Ishikawa (cell line): Measurements from ENCODE around the gene THADA.

ENCODE experiments used
- CEBPB ChIP-seq: IDR thresholded peaks from 2 replicates; pipeline ENCODE4 v1.6.1; 2012
- CREB1 ChIP-seq: IDR thresholded peaks from 2 replicates; pipeline ENCODE4 v1.6.1; 2012; ENCODE audit warnings: low read depth
- EGR1 ChIP-seq: IDR thresholded peaks from 2 replicates; pipeline ENCODE4 v1.6.1; 2012
- EP300 ChIP-seq: IDR thresholded peaks from 2 replicates; pipeline ENCODE4 v1.6.1; 2012; ENCODE audit warnings: borderline replicate concordance
- FOXM1 ChIP-seq: IDR thresholded peaks from 2 replicates; pipeline ENCODE4 v1.6.1; 2012; ENCODE audit warnings: low read depth, borderline replicate concordance
- NFIC ChIP-seq: IDR thresholded peaks from 2 replicates; pipeline ENCODE4 v1.6.1; 2012
- RAD21 ChIP-seq: IDR thresholded peaks from 2 replicates; pipeline ENCODE4 v1.6.1; 2012; ENCODE audit warnings: low read depth
- TAF1 ChIP-seq: IDR thresholded peaks from 2 replicates; pipeline ENCODE4 v1.6.1; 2012; ENCODE audit warnings: low read depth, mild to moderate bottlenecking
- TCF12 ChIP-seq: IDR thresholded peaks from 2 replicates; pipeline ENCODE4 v1.6.1; 2012; ENCODE audit warnings: low read depth
- TEAD4 ChIP-seq: IDR thresholded peaks from 2 replicates; pipeline ENCODE4 v1.6.1; 2012
- YY1 ChIP-seq: IDR thresholded peaks from 2 replicates; pipeline ENCODE4 v1.6.1; 2012; ENCODE audit warnings: low read depth
- ZBTB7A ChIP-seq: IDR thresholded peaks from 2 replicates; pipeline ENCODE4 v1.6.1; 2012; ENCODE audit warnings: low read depth
- TF ChIP-seq, protein P1 (sequence below): IDR thresholded peaks from 2 replicates; pipeline ENCODE4 v1.6.1; 2012
- TF ChIP-seq, protein P2 (sequence below): IDR thresholded peaks from 2 replicates; pipeline ENCODE4 v1.6.1; 2012
- TF ChIP-seq, protein P3 (sequence below): IDR thresholded peaks from 2 replicates; pipeline ENCODE4 v1.6.1; 2012; ENCODE audit warnings: low read depth, mild to moderate bottlenecking

The THADA gene

DNA sequence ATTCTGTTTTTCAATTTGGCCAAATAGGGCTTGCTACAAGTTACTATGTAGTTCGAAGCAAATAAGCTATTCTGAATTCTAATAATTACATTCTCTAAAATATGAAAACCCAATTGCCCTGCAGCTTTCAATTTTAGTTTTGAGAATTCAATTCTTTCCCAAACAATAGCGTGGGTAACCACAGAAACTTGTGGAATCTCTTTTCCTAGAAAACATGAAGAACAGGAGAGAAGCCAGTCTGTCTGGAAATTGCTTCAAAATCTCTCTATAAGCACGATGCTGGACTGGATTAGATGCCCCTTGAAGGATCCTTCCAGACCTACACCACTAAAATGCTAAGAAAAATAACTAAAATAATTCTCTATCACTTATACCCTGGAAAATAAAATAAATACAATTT, 115.0 kb downstream of the THADA start:
- TF ChIP-seq ZBTB7A: no peak
- no peak for TF ChIP-seq RAD21
- TF ChIP-seq, protein P1, sequence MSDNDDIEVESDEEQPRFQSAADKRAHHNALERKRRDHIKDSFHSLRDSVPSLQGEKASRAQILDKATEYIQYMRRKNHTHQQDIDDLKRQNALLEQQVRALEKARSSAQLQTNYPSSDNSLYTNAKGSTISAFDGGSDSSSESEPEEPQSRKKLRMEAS: no peak
- TF ChIP-seq, protein P2, sequence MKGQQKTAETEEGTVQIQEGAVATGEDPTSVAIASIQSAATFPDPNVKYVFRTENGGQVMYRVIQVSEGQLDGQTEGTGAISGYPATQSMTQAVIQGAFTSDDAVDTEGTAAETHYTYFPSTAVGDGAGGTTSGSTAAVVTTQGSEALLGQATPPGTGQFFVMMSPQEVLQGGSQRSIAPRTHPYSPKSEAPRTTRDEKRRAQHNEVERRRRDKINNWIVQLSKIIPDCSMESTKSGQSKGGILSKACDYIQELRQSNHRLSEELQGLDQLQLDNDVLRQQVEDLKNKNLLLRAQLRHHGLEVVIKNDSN: no peak
- TF ChIP-seq TEAD4: no peak
- TF ChIP-seq EGR1: no peak
- TF ChIP-seq FOXM1: no peak
- TF ChIP-seq CEBPB: no peak

DNA sequence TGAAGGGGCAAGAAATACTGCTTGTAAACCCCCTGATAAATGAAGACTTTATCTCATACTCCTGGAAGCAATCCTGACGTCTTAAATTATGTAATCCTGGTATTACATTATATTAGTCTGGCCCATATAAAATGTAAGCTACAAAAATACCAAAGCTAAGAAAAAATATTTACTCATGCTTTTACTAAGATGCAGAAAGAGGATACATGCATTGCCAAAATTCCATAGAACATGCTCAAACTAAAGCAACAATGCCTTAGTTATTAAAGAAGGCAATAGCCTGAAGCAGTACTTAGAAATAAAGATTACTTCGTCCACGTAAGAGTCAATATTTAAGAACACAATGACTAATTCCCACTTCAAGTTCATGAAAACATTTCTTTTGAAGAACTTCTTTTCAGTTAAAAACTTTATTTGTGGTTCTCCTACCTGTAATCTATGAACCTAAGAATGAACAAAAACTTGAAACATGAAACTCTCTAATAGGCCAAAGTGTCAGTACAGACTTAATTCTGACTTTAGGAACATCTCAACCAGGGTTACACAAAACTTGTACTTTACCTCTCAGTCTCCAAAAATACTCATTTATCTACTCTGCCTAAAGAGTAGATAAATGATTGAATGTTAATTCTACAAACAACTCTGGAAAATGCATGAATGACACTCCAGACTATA, 117.3 kb downstream of the THADA start:
- TF ChIP-seq CEBPB: no peak
- no peak for TF ChIP-seq TCF12
- TF ChIP-seq, protein P2: no peak
- no peak for TF ChIP-seq YY1
- TF ChIP-seq EP300: no peak

DNA sequence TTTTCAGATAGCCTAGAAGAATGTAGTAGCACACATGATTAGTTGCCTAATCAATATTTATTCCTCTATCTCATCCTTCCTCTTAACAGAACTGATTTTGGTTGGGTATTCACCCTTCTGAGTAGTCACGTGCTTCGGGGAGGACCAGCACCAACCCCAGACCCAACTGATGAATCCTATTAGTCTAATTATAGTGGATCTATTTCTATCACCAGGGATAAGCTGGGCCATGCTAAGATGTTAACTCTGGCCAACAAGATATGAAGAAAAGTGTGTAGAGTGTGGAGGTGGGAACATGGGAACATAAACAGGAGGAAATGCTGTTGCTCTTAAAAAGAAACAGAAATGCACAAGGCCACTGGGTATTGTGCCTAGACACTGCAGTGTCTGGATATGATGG, 119.9 kb downstream of the THADA start:
- TF ChIP-seq ZBTB7A: no peak
- TF ChIP-seq CREB1: no peak
- no peak for TF ChIP-seq TCF12
- TF ChIP-seq, protein P1: no peak
- no peak for TF ChIP-seq EP300
- TF ChIP-seq RAD21: no peak
- no peak for TF ChIP-seq YY1
- TF ChIP-seq EGR1: no peak
- no peak for TF ChIP-seq TEAD4
- TF ChIP-seq CEBPB: no peak
- TF ChIP-seq NFIC: no peak
- TF ChIP-seq, protein P2: no peak
- TF ChIP-seq, protein P3, sequence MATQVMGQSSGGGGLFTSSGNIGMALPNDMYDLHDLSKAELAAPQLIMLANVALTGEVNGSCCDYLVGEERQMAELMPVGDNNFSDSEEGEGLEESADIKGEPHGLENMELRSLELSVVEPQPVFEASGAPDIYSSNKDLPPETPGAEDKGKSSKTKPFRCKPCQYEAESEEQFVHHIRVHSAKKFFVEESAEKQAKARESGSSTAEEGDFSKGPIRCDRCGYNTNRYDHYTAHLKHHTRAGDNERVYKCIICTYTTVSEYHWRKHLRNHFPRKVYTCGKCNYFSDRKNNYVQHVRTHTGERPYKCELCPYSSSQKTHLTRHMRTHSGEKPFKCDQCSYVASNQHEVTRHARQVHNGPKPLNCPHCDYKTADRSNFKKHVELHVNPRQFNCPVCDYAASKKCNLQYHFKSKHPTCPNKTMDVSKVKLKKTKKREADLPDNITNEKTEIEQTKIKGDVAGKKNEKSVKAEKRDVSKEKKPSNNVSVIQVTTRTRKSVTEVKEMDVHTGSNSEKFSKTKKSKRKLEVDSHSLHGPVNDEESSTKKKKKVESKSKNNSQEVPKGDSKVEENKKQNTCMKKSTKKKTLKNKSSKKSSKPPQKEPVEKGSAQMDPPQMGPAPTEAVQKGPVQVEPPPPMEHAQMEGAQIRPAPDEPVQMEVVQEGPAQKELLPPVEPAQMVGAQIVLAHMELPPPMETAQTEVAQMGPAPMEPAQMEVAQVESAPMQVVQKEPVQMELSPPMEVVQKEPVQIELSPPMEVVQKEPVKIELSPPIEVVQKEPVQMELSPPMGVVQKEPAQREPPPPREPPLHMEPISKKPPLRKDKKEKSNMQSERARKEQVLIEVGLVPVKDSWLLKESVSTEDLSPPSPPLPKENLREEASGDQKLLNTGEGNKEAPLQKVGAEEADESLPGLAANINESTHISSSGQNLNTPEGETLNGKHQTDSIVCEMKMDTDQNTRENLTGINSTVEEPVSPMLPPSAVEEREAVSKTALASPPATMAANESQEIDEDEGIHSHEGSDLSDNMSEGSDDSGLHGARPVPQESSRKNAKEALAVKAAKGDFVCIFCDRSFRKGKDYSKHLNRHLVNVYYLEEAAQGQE: no peak
- TF ChIP-seq FOXM1: no peak
- no peak for TF ChIP-seq TAF1

DNA sequence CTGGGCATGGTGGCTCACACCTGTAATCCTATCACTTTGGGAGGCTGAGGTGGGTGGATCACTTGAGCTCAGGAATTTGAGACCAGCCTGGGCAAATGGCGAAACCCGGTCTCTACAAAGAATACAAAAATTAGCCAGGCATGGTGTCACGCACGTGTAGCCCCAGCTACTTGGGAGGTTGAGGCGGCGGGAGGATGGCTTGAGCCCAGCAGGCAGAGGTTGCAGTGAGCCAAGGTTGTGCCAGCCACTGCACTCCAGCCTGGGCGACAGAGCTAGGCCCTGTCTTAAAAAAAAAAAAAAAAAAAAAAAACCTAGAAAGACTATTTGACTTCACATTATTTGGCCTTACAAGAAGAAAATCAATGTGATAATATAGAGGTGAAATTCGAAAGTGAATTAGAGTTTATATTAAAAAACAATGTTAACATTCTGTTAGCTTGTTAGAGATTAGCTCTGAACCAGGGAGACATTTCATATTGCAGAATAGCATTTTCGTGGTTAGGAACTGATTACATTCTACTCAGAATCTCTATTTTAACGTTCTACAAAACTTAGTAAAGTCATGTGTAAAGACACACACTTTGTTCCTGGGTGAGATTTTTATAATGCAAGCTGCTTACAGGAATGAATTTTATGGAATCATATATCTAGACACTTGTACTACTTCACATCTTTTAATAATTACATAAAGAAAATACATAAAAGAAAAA, 120.5 kb downstream of the THADA start:
- no peak for TF ChIP-seq ZBTB7A
- TF ChIP-seq NFIC: no peak
- no peak for TF ChIP-seq RAD21
- TF ChIP-seq, protein P3: no peak
- no peak for TF ChIP-seq FOXM1
- TF ChIP-seq CEBPB: no peak
- TF ChIP-seq CREB1: no peak
- TF ChIP-seq TAF1: no peak
- TF ChIP-seq YY1: no peak
- no peak for TF ChIP-seq TCF12
- TF ChIP-seq, protein P1: no peak
- TF ChIP-seq, protein P2: no peak
- TF ChIP-seq EGR1: no peak

DNA sequence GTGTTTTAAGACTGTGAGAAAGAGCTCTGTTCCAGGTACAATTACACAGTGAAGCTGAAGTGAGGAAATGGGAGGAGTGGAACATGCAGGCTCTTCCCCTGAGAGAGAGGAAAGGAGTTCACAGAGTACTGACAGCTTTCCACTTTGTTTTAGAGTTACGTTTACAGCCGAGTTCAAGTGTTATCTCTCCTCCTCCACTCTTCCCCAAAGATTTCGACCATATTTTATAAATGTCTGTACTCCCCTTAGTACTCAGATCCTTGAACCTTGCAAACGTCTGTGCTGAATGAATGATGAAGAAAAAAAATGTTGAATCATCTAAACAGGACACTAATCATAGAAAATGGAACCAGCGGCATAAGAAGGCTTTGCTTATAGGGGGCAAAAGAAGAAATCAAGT, 121.6 kb downstream of the THADA start:
- TF ChIP-seq EP300 (no peak), TAF1 (no peak), ZBTB7A (no peak), NFIC (no peak), YY1 (no peak), TCF12 (no peak), CREB1 (no peak), CEBPB (no peak), EGR1 (no peak), TEAD4 (no peak), RAD21 (no peak), FOXM1 (no peak)
- TF ChIP-seq, protein P3: no peak
- TF ChIP-seq, protein P1: no peak
- TF ChIP-seq, protein P2: no peak
